ENCODE data around the gene CRCP. TPM values are rescaled to one million over a fixed set of nuclear protein-coding genes. Genes with fewer than 3 reads are reported as not detected.

The CRCP gene
- total and polyA plus RNA-seq, 2 of the 13 experiments (the other 11 are each of a cell fraction or from before 2014, with no cell fraction given), result 22.7 to 31.0 TPM

- Histone ChIP-seq H2AFZ (ENCODE audit: low read length) (no peak overlapping the region), H3K36me3 (replicated peaks in 1 of 2; ENCODE audit: control insufficient read depth in 1 of 2, insufficient read depth in 2 of 2, low read length in 2 of 2) (peaks cover 22 to 45% of the 10 kb centered on the region in 2 experiments; a peak in 4 of 5 replicates), H3K9me3 (ENCODE audit: low read length) (no peaks in the 10 kb centered on the region), H3K9ac (ENCODE audit: insufficient read depth, low read depth, low read length) (no peak overlapping the region), H4K20me1 (ENCODE audit: insufficient read depth, low read length) (no peaks in the 10 kb centered on the region), H3K79me2 (ENCODE audit: insufficient read depth, low read length) (peaks cover 2% of the 10 kb centered on the region), H3K27me3 (ENCODE audit: control insufficient read depth in 1 of 2, insufficient read depth in 2 of 2, low read length in 2 of 2) (no peaks in the 10 kb centered on the region), H3K27ac (ENCODE audit: extremely low read length, insufficient read depth, low read length) (no peak overlapping the region), H3K4me3 (replicated peaks in 1 of 3; ENCODE audit: insufficient read depth in 1 of 3, low read depth in 2 of 3, low read length in 3 of 3) (no peak overlapping the region), H3K4me1 (ENCODE audit: insufficient read depth, low read length) (peaks cover 13% of the 10 kb centered on the region), H3K4me2 (ENCODE audit: low read depth, low read length) (no peak overlapping the region)
- intact Hi-C loops (cut with micrococcal nuclease; ENCODE audit: unreplicated experiment), result no loop called here
- FAIRE-seq (no peak), ATAC-seq (no peak), DNase-seq (ENCODE audit: low spot score) (no peak)
- ChIA-PET POLR2A (no interaction called here), CTCF (ENCODE audit: low intra/inter-chr PET ratio, low total read pairs) (no interaction called here)
- no TSS peak for BruUV-seq (replicated peaks)
- WGBS (ENCODE audit: low lambda C conversion rate), result 96% methylated on average over 4 of the region's 6 CpGs
- TF ChIP-seq ZNF430 (CRISPR knock-in tag; IDR thresholded peaks at IDR 0.05), result no peak
- TF ChIP-seq HOXA7 (CRISPR knock-in tag; IDR thresholded peaks at IDR 0.05), result no peak
- no peak for TF ChIP-seq BRF2 (CRISPR knock-in tag; IDR thresholded peaks at IDR 0.05)
- TF ChIP-seq ZNF253 (CRISPR knock-in tag; IDR thresholded peaks at IDR 0.05; ENCODE audit: borderline replicate concordance), result no peak
- TF ChIP-seq ATAD3A (CRISPR knock-in tag; IDR thresholded peaks at IDR 0.05), result no peak
- no peak for TF ChIP-seq POLR2AphosphoS5 (IDR thresholded peaks at IDR 0.05; ENCODE audit: low read depth, low read length)
- TF ChIP-seq SNRNP70 (IDR thresholded peaks at IDR 0.05; ENCODE audit: low read depth, low read length), result no peak
- no peak for TF ChIP-seq PAF1 (CRISPR knock-in tag; IDR thresholded peaks at IDR 0.05)
- TF ChIP-seq, protein P1, sequence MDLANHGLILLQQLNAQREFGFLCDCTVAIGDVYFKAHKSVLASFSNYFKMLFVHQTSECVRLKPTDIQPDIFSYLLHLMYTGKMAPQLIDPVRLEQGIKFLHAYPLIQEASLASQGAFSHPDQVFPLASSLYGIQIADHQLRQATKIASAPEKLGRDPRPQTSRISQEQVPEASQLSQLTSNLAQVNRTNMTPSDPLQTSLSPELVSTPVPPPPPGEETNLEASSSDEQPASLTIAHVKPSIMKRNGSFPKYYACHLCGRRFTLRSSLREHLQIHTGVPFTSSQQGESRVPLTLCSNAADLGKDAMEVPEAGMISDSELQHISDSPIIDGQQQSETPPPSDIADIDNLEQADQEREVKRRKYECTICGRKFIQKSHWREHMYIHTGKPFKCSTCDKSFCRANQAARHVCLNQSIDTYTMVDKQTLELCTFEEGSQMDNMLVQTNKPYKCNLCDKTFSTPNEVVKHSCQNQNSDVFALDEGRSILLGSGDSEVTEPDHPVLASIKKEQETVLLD (CRISPR knock-in tag; IDR thresholded peaks at IDR 0.05; ENCODE audit: low read depth), result no peak
- TF ChIP-seq ZNF234 (CRISPR knock-in tag; conservative IDR thresholded peaks at IDR 0.05), result no peak
- in situ Hi-C loops (cut with HindIII; ENCODE audit: extremely low pct_ligation_motif_present, low pct_unique_long_range_greater_than_20kb), result no loop called here
These were observed 32.6 kb upstream of the CRCP start for GRCh38 chr7:66082083-66082482.

All from HepG2 (cell line).